Sigmoid colon (tissue), 4 donors: Measurements from ENCODE around the gene TTC22.

ENCODE experiments used
- EP300 ChIP-seq, 4 donors: sonication (generic); formaldehyde crosslinking; IDR thresholded peaks; one replicate each; pipeline ENCODE4 v1.6.1; 2017; ENCODE audit warnings: antibody characterized with exemption in 4 of 4
- POLR2AphosphoS5 ChIP-seq, 4 donors: sonication (generic); formaldehyde crosslinking; IDR thresholded peaks; one replicate each; pipeline ENCODE4 v1.6.1; 2017; ENCODE audit warnings: antibody characterized with exemption in 4 of 4
- TF ChIP-seq, protein P1 (sequence below), 4 experiments: fragments of 450-650 bp in 3 of 4; fragments of 200-600 bp in 1 of 4; IDR thresholded peaks; one replicate each; pipeline ENCODE4 v1.5.1; 2016 to 2019; ENCODE audit warnings: antibody characterized with exemption in 4 of 4, mild to moderate bottlenecking in 3 of 4, moderate library complexity in 2 of 4

DNA sequence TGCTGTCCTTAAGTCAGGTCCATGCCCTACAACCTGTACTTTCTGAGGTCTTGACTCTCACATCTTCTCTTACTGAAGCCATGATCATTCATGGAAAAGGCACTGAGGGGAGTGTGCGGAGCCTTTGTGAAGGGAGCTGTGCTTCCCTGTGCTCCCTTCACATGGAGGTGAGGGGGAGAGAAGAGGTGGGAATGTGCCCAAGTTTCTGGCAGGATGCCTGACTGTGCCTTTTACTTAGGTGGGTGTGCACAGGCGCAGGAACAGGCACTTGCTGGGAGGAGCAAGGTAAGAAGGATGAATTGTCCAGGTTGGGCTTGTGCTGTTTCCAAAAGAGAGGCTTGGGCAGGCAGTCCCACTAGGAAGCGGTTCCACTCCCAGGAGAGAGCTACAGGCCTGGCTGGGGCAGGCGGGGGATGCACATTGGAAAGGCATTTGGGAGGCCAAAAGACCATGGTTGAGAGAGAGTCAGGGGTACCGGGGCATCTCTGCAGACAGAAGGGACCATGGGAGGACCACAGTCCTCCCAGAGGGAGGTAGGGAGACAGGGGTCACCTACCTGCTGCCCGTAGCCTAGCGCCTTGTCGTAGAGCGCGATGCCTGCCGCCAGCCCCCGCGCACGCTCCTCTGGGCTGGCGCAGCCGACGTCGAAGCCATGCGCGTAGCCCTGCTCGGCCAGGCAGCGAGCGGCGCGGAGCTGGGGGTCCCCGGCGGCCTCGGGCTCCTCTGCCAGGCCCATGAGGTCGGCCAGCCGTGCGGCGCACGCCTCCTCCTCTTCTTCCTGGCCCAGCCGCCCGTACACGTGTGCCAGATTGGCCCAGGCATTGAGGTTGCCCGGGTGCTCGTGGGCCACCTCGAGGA, 853 bp downstream of the TTC22 start:
- TF ChIP-seq EP300 (IDR thresholded peaks at IDR 0.05) = no peak
- no peak for TF ChIP-seq POLR2AphosphoS5 (IDR thresholded peaks at IDR 0.05)
- TF ChIP-seq, protein P1, sequence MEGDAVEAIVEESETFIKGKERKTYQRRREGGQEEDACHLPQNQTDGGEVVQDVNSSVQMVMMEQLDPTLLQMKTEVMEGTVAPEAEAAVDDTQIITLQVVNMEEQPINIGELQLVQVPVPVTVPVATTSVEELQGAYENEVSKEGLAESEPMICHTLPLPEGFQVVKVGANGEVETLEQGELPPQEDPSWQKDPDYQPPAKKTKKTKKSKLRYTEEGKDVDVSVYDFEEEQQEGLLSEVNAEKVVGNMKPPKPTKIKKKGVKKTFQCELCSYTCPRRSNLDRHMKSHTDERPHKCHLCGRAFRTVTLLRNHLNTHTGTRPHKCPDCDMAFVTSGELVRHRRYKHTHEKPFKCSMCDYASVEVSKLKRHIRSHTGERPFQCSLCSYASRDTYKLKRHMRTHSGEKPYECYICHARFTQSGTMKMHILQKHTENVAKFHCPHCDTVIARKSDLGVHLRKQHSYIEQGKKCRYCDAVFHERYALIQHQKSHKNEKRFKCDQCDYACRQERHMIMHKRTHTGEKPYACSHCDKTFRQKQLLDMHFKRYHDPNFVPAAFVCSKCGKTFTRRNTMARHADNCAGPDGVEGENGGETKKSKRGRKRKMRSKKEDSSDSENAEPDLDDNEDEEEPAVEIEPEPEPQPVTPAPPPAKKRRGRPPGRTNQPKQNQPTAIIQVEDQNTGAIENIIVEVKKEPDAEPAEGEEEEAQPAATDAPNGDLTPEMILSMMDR (IDR thresholded peaks at IDR 0.05) = no peak
